Measurements from ENCODE around the gene TDO2.

Gene TDO2

GRCh38 chr4:155954939-155955338 is 51.4 kb downstream of the TDO2 start:
- DNase-seq = no peak

GRCh38 chr4:155956461-155956860 is 53.0 kb downstream of the TDO2 start:
- no peak for DNase-seq

GRCh38 chr4:155959417-155959816 is 55.9 kb downstream of the TDO2 start:
- DNase-seq = no peak

- DNase-seq = no peak
Observed at GRCh38 chr4:155960522-155960921, 57.0 kb downstream of the TDO2 start.

GRCh38 chr4:155961575-155961974 is 58.1 kb downstream of the TDO2 start:
- no peak for DNase-seq

- no peak for DNase-seq
Observed at GRCh38 chr4:155962767-155963166, 59.3 kb downstream of the TDO2 start.

- no peak for DNase-seq
Observed at GRCh38 chr4:155964016-155964891, 60.8 kb downstream of the TDO2 start.

- no peak for DNase-seq
Observed at GRCh38 chr4:155966171-155966570, 62.7 kb downstream of the TDO2 start.

GRCh38 chr4:155966731-155967395 is 63.4 kb downstream of the TDO2 start:
- no peak for DNase-seq

Measured in amniotic stem cell (primary cell).